ENCODE results near the gene EVA1C. TPM values are rescaled to one million over a fixed set of nuclear protein-coding genes. Genes with fewer than 3 reads are reported as not detected.
A peak's percentile ranks its signal among the peaks of the same experiment; 100 is the strongest.
"Not testable (repeated sequence)": the region's sequence is repeated elsewhere in the genome, so short reads cannot be mapped to it uniquely, and the experiment has no call there.

Gene EVA1C
- 50.3 TPM for total RNA-seq
- long read RNA-seq, transcript EVA1C-201 (8 exons, 1,998 nt): major isoform, 40 of 193 reads
- long read RNA-seq, transcript EVA1C-206 (7 exons, 1,745 nt): minor isoform, 9 of 193 reads
- long read RNA-seq, partial matches to known transcripts: 8 of 193 reads
- long read RNA-seq, other reads (novel, unspliced or antisense): 130 of 193 reads

- peak; percentile 92 for DNase-seq (ENCODE audit: low spot score)
Measured at GRCh38 chr21:32412162-32413014, at the start of gene EVA1C. EVA1C (plus strand) TSS chr21:32412706; CDS start chr21:32412854, 148 bp downstream.

DNA sequence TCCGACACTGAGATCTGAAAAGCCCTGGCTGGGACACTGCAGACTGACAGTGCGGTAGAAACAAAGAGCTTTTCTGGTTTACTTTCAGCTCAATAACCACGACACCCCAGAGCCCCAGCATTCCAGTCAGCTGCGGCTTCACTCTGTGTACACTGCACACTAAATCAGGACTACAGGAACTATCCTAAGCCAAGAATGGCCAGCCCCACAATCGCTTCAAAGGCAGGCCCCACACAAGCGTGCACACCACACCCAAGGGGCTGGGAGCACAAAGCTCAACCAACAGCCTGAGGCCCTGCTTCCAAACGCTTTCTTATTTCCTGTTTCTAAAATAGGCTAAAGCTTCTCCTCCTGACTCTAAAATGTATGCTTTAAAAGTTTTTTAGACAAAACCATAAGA lies 48.1 kb upstream of the EVA1C start:
- DNase-seq (ENCODE audit: low spot score): no peak

GRCh38 chr21:32364796-32365195 lies 47.7 kb upstream of the EVA1C start:
- DNase-seq (ENCODE audit: low spot score): no peak

GRCh38 chr21:32366191-32366590 lies 46.3 kb upstream of the EVA1C start:
- DNase-seq (ENCODE audit: low spot score): no peak

- DNase-seq (ENCODE audit: low spot score): no peak
Measured at GRCh38 chr21:32367158-32367557, 45.3 kb upstream of the EVA1C start.

DNA sequence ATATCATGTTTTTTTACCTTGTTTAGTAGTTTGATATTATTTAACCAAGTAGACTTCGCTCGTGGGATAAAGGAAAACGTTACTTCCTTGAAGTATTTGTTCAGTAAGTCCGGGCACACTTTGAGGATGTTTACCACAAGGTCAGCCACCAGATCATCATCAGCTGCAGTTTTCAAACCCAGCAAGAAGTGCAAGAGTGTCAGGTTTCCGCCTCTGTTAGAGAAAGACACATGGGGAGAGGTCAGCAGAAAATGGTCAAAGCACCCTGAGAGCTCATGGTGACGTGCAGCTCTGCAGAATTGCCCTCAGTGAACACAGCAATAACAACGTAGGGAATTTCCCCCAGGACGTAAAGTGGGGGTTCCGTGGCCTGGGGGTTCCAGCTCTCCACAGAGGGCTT lies 44.1 kb upstream of the EVA1C start:
- no peak for DNase-seq (ENCODE audit: low spot score)

- not testable (repeated sequence) for DNase-seq (ENCODE audit: low spot score)
Measured at GRCh38 chr21:32368961-32369360, 43.5 kb upstream of the EVA1C start.

GRCh38 chr21:32370998-32371766 lies 41.3 kb upstream of the EVA1C start:
- no peak for DNase-seq (ENCODE audit: low spot score)

DNA sequence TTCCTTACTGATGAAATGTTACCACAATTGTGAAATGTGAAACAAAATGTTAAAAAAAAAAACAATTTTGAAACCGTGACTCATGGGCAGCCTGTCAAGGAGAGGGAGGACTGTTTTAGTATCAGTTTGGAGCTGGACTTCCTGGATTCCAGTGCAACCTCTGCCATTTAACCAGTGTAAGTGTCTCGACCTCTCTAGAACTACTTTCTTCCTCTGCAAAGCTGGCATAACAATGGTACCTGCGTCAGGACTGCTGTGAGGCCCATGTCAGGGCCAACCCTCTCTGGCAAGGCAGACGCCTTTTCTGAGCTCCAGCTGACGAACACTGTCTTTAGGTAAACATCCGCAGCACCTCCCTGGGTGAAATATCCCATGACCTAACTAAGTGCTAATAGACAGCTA lies 40.6 kb upstream of the EVA1C start:
- no peak for DNase-seq (ENCODE audit: low spot score)

GRCh38 chr21:32372755-32373154 lies 39.8 kb upstream of the EVA1C start:
- DNase-seq (ENCODE audit: low spot score): no peak

DNA sequence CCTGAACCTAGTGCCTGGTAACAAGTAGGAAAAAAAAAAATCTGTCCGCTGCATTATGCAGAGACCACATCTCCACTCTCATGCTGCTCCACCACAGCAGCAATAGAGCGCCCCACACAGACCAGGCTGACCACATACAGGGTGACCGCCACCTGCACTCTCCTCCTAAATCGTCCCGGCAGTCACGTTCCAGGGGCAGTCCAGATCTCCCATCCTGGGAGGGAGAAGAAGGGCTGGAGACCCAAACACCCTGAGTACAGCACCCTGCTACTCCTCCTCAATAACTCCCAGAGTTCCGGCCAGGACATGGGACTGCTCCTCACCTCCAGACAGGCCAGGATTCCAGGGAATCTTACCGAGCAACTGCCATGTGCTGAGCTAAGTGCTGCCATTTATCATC lies 35.0 kb upstream of the EVA1C start:
- no peak for DNase-seq (ENCODE audit: low spot score)

- no peak for DNase-seq (ENCODE audit: low spot score)
Measured at GRCh38 chr21:32377991-32378390, 34.5 kb upstream of the EVA1C start.

GRCh38 chr21:32378956-32379355 lies 33.5 kb upstream of the EVA1C start:
- no peak for DNase-seq (ENCODE audit: low spot score)

- DNase-seq (ENCODE audit: low spot score): no peak
Measured at GRCh38 chr21:32380940-32381339, 31.6 kb upstream of the EVA1C start.

- no peak for DNase-seq (ENCODE audit: low spot score)
Measured at GRCh38 chr21:32381571-32381970, 30.9 kb upstream of the EVA1C start.

GRCh38 chr21:32382108-32382644 lies 30.3 kb upstream of the EVA1C start:
- no peak for DNase-seq (ENCODE audit: low spot score)

DNA sequence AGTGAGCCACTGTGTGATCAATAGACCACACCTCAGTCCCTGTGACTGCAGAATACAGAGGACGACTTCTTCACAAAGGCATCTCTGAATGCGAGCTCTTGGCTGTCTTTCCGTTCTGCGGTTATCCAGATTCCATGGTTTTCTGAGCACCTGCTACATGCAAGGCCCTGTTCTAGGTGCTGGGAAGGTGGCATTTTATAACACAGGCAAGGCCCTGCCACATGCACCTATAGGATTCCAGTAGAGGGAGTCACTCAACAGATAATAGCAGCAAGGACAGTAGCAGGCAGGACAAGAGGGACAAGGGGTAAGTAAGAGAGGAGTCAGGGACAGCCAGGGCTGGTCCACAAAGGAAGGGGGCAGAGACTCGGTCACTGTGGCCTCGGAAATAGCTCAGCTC lies 28.7 kb upstream of the EVA1C start:
- DNase-seq (ENCODE audit: low spot score): no peak

GRCh38 chr21:32386195-32386870 lies 26.2 kb upstream of the EVA1C start:
- DNase-seq (ENCODE audit: low spot score): no peak

DNA sequence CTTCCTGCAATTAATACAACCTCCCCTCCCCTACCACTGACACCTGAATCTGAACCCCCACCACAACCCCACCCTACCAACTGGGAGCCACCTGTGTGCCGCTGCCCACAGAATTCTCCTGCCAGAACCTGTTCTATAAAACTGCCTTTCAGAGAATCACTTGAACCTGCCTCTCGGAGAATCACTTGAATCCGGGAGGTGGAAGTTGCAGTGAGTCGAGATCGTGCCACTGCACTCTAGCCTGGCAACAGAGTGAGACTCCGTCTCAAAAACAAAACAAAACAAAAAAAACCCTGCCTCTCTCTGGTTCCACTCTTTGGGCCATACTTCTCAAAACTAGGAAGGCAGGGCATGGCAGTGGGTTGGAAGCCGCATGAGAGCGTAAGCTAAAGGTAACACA lies 25.4 kb upstream of the EVA1C start:
- no peak for DNase-seq (ENCODE audit: low spot score)

DNA sequence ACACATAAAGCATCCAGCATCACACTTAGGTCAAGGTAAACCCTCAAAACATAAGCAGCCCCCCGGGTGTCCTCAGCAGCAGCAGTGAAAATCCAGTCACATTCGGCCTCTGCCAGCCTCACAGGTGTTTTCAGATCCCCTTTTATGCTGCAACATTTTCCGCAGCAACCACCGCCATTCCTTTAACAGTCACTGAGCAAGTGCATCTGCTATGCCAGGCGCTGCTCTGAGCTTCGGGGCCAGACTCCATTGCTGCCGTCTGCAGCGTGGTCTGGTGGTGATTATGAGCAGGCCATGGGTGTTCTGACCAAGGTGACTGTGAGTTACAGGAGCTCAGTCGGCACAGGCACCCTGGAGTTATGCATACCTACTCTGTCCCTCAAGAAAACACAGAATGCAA lies 24.2 kb upstream of the EVA1C start:
- no peak for DNase-seq (ENCODE audit: low spot score)

DNA sequence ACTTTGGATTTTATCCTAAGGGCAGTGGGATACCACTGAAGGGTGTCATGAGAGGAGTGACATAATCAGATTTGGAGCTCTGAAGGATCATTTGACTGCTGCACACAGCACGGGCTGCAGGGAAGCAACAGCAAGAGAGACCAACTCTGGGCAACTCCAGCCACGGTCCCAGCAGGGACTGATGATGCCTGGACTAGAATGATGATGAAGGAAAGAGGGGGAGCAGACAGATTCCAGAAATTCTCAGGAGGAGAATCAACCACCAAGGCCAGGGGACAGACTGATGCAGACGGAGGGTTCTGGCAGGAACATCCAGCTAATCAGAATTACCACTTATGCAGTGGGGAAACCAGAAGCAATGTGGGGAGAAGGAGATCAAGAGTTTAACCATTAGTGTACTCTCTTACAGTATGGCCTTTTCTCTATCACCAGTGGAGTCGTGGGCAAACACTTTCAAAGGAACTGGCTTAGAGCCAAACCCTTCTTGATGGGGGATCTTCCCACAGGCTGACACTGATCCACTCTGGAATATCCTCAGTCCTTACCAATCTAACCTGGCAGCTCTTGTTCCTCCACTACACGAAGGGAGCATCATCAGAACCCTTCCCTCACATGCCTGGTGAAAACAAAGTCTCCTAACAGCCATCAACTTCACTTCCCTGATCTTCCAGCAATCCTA lies 23.0 kb upstream of the EVA1C start:
- no peak for DNase-seq (ENCODE audit: low spot score)
